8988T (cell line): ENCODE measurements around the gene CCDC61.
A peak's percentile ranks its signal among the peaks of the same experiment; 100 is the strongest.

ENCODE experiments used
- DNase-seq: peaks from one replicate; pipeline ENCODE4 v3.0.0; 2011

The CCDC61 gene

DNA sequence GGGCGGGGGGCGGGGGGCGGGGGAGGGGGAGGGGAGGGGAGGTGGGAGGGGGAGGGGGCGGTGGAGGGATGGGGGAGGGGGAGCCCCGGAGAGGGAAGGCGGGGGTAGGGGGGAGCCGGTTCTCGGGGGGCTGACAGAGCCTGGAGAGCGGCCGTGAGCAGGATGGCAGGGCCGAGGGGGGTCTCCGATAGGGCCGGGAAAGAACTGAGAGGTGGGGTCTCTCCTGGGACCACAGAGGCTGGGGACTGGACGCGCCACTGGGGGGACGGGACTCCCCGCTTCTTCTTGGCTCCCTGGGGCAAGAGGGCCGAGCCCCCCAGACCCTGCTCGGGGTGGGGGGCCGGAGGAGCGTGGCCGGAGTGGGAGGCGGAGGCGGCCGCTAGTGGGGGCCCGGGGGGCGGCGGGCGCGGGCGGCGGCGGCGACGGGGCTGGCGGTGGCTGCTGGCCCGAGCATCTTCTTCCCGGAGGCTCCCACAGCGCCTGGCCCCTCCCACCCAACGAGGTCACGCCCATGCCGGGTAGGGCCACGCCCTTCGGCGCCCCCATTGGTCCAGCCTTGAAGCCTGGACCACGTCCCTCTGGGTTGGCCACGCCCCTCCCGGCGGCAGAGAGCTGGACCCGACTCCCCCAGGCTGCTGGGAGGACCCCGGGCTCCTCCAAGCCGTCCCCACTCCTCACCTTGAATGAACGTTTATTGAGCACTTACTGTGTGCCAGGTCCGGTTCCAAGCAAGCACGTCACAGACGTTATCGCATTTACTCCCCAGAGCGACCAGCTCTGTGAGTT lies 21.5 kb upstream of the CCDC61 start, which contains the start of gene NOVA2:
TSS of gene NOVA2 (minus strand) at position 313 of the 786 bp plus-strand sequence. CDS start 514 bp downstream, outside the sequence.
- DNase-seq, result no peak

DNA sequence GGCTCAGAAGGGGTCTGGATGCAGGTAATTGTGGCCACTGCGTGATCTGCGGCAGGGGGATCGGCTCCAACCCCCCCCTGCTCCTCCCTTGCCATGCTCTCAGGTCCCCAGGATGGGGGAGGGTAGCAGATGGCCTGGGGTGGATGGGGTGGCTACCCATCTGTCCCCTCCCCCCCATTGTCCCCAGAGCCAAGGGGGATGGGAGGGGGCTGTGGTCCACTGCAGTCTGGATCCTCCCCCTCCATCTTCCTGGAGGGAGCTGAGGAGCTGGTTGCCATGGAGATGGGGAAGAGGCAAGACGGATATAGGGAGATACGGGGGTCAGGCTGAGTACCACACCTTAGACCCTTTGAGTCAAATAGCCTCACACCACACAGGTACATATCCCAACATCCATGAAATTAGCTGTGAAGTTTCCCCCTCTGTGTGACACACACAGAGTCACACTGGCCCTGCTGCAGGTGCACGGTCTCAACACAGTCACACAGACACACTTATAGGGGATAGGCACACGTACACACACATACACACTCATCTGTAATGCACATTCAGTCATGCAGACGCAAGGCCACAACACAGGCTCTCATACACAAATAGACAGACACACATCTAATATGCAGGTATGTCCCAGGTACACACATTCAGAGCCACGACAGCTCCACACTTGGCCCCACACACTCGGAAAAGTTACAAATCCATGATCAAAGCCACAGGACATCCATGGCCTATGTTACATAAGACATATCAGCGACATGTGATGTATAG lies 19.8 kb upstream of the CCDC61 start:
- DNase-seq, result no peak

DNA sequence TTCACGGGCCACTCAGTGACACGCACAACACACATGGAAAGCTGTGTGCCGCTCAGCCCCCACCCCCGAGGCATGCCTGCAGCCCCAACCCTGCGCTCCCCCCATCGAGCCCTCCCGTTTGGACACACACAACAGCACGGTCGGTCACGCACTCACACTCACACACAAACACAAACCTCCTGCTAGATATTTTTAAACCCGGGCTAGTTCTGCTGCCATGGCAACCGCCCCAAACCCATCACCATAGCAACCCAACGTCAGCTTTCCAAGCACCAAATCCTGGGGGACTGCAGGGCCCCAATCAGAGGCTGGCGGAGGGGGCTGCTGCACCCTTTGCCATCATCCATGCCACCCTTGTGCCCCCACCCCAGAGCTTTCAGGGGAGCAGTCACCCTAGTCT lies 19.1 kb upstream of the CCDC61 start:
- no peak for DNase-seq

DNA sequence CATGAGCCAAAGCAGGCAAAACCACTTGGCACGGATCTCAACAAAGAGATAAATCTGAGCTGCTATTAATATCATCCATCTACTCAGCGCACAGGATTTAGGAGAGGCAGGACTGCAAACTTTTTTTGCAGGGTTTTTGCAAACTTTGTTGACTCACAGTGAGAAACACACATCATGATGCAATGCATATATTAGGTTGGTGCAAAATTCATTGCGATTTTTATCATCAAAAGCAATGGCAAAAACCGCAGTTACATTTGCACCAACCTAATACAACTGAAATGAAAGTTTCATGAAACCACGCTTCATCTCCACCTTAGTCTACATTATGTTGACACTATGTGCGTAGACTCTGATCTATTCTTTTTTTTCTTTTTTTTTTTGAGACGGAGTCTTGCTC lies 17.1 kb upstream of the CCDC61 start:
- DNase-seq, result no peak

DNA sequence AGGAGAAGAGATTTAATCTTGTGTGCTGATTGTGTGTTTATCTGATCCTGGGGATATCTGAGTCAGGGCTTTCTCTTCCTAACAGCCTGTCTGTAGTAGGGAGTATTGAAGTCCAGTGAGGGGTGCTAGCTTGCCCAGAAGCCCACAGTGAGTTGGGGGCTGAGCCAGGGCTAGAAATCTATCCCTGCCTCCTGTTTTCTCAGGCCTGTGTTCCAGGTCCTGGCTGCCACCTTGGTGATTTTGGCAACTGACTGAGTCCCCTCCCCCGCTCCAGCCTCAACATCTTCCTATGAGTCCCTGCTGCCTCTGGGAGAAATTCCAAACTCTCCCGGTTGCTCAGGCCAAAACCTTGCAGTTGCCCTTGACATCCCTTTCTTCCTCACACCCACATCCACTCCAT lies 13.9 kb upstream of the CCDC61 start:
- no peak for DNase-seq

DNA sequence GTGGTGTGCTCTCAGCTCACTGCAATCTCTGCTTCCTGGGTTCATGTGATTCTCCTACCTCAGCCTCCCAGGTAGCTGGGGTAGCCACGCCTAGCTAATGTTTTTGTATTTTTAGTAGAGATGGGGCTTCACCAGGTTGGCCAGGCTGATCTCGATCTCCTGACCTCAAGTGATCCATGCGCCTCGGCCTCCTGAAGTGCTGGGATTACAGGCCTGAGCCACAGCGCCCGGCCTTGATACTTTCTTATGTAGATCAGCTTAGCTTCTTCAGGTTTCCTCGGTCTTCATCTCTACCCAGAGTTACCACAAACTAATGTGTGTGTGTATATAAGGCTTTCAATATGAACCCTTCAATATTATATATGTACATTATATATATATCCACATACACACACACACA lies 9.9 kb upstream of the CCDC61 start:
- DNase-seq, result no peak

DNA sequence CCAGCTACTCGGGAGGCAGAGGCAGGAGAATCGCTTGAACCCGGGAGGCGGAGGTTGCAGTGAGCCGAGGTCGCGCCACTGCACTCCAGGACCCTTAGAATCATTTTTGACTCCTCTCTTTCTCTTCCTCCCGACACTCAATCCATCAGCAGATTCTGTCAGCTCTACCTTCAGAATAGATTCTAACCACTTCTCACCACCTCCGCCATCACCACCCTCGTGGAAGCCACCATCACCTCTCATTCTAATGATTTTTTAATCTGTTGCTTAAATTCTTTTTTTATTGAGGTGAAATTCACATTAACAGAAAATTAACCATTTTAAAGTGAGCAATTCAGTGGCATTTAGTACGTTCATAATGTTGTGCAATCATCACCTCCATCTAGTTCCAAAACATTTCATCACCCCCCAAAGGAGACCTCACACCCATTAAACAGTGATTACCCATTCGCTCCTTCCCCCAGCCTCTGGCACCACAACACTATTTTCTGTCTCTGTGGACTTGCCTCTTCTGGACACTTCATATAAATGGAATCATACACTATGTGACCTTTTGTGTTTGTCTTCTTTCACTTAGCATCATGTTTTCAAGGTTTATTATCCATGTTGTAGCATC lies 5.0 kb upstream of the CCDC61 start:
- no peak for DNase-seq

DNA sequence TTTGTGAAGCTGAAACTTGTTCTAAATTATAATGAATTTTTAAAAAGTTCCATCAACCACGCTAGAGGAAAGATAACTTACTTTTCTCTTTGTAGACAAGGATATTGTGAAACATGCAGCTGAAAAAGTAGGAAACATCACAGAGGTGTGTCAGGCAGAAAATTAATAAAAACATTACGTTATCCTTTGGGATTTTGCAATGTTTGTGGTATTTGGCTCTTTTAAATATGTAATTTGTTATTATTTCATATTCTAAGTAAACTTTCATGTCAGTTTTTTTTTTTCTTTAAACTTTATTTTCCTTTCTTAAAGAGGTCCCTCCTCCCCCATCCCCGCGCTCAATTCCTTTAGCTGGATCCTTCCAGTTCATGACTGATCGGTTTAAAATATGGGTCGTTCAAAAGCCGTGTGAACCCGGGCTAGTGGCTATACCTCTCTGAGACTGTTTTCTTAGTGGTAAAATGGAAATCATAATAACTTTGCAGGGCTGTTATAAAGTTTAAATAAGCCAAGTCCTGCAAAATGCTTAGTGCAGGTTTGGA lies 740 bp upstream of the CCDC61 start:
- DNase-seq, result no peak

DNA sequence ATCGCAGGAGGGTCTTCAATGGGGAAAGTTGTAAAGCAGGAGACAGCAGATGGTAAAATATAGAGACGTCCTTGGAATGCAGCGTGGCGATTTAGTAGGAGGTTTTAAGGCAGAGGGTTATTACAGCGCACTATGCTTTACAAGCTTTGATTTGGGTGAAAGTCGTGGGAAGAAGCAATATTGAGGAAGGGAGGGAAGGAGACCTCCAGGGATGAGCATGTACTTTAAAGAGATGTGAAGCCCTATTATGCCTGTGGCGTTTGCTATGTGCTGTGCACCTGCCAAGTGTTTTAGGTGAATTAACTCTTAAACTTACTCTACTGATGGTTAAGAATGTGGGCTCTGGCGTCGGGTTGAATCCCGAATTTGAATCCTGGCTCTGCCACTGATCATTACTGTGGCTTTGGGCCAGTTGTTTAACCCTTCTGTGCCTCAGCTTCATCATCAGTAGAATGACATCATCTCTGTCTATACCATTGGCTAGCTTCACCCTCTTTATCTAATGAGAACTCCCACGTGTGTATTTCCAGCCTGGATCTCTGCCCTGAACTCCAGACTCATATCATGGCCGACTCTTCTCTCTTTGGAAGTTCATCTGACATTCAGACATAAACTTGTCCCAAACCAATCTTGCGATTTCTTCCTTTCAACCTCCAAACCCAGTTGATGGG lies 583 bp downstream of the CCDC61 start:
- no peak for DNase-seq

DNA sequence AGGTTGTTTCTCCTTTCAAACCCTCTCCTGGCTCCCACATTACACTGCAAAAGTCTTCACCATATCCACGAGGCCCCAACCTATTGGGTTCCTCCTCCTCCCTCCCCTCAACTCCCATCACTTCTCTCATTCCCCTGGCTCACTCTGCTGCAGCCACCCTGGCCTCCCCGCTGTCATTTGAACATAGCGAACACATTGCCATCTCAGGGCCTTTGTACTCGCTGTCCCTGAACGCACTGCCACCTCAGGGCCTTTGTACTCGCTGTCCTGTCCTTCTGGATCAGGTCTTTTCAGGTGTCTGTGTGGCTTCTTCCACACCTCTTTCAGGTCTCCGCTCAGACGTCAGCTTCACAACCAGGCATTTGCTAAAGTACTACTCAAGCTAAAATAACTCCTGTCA lies 1.7 kb downstream of the CCDC61 start:
- DNase-seq, result no peak

DNA sequence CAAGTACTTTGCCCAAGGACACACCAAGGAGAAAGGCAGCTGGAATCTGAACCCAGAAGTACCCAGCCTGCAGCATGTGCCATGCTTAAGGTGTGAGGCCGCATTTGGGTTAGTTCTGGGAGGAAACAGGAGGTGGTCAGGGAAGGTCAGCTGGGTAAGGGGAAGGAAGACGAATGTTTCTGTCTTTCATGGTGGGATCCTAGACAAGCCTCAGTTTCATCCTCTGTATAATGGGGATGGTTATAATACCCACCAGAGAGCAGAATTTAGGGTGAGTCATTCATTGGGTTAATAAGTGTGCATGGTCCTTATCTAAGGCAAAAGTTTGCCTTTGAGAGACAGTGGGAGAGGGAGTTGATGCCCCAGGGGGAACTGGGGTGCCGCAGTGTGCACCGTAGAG lies 3.6 kb downstream of the CCDC61 start:
- DNase-seq, result no peak

DNA sequence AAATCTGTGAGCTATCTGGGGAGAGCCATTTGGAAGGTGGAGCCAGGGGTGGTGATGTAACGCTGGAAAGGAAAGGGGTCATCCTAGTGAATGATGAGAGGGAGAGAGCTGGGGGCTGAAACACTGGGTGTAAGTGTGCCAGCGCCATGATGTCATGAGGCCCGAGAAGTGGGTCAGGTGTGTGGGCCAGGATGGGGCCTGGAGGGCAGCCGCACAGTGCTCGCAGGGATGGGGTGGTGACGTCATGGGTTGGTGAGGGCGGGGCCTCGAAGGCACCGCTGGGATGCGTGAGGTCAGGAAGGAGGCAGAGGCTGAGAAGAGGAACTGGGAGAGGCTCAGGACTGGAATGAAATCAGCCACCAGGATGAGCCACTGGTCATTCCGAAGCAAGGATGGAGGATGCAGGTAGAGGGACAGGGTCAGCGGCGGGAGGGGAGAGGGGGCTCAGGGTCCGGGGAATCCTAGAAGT lies 4.4 kb downstream of the CCDC61 start:
- DNase-seq, result no peak

DNA sequence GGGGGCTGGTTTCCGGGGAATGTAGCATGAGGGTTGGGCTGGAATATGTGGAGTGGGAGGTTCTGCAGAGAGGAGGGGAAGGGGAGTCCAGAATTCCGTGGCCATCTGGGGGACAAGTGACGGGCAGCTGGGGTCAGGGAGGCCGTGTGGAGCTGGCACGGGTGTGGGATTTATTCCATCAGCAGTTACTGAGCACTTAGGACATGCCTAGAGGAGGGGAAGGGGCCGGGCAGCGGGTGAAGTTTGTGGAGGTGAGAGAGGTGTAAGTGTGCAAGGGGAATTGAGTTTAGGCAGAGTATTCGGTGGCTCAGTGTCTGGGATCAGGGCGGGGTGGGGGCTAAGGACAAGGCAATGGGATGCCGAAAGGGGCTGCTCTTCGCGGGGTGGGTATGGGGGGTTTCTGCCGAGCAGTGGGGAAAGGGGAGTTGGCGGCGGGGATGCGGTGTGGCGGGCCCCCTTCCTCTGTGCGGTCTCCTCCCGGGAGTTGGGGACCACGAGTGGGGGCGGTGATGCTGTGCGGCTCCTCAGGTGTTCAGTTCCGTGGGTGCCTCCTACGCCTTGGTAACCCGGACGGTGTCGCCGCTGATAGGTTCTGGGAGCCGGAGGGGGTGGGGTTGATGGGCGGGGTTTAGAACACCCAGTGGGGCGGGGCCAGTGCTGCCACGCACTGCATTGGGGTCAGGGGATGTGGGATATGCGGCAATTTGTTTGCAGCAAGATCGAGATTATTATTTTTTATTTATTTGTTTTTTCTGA lies 5.4 kb downstream of the CCDC61 start:
- no peak for DNase-seq

DNA sequence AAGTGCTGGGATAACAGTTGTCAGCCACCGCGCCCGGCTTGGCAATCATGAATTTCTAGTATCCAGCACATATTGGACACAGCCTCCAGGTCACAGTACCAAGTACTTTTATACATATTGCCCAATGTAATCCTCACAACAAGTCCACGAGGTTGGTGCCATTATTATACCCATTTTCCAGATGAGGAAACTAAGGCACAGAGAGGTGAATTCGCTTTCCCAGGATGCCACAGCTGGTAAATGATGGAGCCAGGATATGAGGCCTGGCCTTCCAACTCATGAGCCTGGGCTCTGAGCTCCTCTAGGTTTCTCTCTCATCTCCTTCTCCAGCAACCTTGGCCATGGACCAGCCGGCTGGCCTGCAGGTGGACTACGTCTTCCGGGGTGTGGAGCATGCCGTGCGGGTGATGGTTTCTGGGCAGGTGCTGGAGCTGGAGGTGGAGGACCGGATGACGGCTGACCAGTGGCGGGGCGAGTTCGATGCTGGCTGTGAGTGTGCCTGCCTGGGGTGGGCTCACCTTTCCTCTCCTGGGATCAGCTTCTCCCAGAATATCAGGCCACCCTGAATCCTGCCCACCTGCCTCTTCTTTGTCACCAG lies 7.5 kb downstream of the CCDC61 start:
- DNase-seq, result no peak

DNA sequence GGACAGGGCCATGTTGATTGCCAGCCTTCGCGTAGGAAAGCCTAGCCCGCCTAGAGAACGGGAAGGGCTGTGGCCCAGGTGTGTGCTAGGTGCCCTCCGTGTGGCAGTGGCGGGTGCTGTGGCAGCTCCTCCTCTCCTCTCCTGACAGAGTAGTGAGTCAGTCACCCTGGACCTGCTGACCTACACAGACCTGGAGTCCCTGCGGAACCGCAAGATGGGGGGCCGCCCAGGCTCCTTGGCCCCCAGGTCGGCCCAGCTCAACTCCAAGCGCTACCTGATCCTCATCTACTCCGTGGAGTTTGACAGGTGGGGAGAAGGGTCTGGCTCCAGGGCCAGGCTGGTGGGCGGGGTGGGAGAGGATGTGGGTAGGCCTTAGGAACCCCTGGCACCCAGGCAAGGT lies 11.1 kb downstream of the CCDC61 start:
- DNase-seq, result no peak

DNA sequence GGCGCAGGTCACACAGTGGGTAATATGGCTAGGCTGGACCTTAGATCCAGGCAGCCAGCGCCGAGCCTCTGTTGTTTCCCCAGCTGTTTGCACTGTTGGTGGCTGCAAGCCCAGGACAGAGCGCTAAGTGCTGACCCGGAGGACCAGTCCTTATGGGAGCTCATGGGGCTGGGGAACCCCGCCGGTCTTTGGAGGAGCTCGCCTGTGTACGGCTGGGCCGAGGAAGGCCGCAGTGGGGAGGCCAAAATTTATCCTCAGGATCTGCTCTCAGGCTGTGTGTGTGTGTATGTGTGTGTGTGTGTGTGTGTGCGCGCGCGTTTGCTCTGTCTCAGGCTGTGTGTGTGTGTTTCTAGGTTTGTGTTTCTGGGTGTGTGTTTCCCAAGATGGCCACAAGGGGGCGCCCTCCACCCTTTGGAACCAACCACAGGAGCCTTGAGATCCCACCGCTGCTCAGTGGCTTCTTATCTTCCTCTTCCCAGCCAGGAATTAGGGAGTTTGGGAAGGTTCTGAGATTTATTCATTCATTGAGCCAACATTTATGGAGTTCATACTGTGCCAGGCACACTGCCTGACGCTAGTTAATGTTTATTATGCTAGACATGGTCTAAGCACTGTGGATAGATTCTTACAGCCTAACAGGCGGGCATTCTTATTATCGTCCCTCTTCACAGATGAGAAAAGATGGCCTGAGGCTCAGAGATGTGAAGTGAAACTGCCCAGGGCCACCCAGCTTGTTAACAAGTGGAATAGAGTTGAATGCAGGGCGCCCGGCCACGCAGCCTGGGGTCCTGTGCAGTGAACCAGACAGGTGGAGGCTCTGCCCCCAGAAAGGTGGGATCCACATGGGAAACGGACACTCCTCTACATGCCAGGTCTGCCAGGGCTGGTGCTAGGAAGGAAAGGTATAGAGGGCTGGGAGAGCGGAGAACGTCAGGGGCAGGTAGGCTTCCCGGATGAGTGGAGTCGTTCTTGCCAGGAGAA lies 14.6 kb downstream of the CCDC61 start:
- no peak for DNase-seq

DNA sequence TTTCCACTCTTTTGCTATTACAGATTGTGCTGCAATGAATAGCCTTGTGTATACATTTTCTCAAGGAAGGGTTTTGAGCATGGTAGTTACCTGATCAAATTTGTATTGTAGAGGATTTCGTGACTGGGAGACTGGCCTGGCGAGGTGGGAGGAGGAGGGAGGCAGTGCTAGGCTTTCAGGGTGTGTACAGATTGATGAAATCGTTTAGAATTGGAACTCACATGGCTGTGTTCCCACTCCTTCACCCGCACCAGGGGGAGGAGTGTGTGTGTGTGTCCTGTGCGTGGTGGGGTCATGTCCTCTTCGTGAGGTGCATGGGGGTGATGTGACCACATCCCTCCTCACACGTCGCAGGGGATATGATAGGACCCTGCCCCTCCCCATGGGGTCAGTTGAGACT lies 19.3 kb downstream of the CCDC61 start:
- no peak for DNase-seq

DNA sequence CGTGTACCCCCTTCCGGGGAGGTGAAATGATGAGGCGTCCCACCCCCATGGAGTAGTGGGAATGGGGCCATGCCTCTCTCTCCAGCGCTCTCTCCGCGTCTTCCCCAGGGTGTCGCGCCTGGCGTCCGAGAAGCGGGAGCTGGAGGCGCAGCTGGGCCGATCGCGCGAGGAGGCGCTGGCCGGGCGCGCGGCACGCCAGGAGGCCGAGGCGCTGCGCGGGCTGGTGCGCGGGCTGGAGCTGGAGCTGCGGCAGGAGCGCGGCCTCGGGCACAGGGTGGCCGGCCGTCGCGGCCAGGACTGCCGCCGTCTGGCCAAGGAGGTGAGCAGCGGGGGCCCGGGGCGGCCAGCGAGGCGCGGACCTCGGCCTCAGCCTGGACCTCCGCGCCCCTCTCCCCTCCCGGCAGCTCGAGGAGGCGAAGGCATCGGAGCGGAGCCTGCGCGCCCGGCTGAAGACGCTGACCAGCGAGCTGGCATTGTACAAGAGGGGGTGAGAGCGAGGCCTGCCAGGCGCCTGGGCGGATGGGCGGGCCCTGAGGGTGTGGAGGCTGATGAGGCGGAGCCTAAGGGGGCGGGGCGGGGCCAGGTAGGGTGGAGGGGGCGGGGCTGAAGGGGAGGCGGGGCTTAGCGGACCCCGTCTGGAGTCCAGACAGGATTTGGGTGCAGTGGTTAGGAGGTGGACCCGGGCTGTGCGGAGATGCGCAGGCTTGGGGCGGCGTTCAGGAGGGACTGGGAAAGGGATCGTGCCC lies 19.8 kb downstream of the CCDC61 start:
- peak; percentile 72 for DNase-seq

DNA sequence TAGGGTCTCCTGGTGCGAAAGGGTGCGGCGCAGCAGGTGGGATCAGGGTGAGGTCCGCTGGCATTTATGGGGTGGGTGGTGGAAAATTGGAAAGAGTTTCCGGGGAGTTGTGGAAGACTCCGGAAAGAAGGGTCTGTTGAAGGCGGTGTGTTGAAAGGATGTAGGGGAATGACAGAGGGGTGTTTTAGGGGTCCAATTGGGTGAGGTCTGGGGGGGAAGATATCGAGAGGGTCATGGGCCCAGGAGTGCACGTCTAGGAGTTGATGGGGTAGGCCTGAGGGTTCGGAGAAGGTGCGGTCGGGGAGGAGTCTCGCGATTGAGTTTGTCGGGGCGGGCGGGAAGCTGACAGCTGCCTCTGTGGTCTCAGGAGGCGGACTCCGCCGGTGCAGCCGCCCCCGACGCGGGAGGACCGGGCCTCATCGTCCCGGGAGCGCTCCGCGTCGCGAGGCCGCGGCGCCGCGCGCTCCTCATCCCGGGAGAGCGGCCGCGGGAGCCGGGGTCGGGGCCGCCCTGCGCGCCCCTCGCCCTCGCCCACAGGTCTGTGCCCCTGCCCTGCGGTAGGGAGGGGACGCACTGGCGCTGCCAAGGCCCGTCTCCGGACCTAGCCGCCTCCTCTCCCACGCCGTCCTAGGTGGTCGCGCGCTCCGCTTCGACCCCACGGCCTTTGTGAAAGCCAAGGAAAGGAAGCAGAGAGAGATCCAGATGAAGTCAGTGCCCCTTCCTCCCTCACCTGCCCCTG lies 20.6 kb downstream of the CCDC61 start:
- DNase-seq, result no peak
